BE2C (cell line): ENCODE measurements around the gene GDF9. TPM values are rescaled to one million over a fixed set of nuclear protein-coding genes. Genes with fewer than 3 reads are reported as not detected.

Experiments used
- DNase-seq: peaks from one replicate; pipeline ENCODE4 v3.0.0-alpha.2; 2020
- H3K27me3 ChIP-seq: fragments of 250-450 bp; sonication (Bioruptor Pico); 2 replicates; pipeline ENCODE4 v1.5.1; 2020; ENCODE audit warnings: mild to moderate bottlenecking
- H3K36me3 ChIP-seq: fragments of 250-450 bp; sonication (Bioruptor Pico); 2 replicates; pipeline ENCODE4 v1.5.1; 2020; ENCODE audit warnings: mild to moderate bottlenecking
- H3K4me1 ChIP-seq: fragments of 250-450 bp; sonication (Bioruptor Pico); 2 replicates; pipeline ENCODE4 v1.5.1; 2020
- H3K4me3 ChIP-seq: 2 replicates; pipeline ENCODE4 v1.5.1; 2011; ENCODE audit warnings: low read depth, low read length
- H3K9me3 ChIP-seq: fragments of 250-450 bp; sonication (Bioruptor Pico); 2 replicates; pipeline ENCODE4 v1.5.1; 2020
- polyA plus RNA-seq: library from polyadenylated mRNA; unstranded; fragments of >200 nt; gene quantifications from one replicate; pipeline ENCODE4 v1.2.1, GENCODE V29; 2012; ENCODE audit warnings: low read depth, missing spikeins; ENCODE audit not compliant: insufficient read length, insufficient read depth
- TF ChIP-seq, protein P1 (sequence below): IDR thresholded peaks from 2 replicates; pipeline ENCODE4 v1.5.1; 2012; ENCODE audit warnings: mild to moderate bottlenecking, low read depth, low read length

Gene GDF9, protein sequence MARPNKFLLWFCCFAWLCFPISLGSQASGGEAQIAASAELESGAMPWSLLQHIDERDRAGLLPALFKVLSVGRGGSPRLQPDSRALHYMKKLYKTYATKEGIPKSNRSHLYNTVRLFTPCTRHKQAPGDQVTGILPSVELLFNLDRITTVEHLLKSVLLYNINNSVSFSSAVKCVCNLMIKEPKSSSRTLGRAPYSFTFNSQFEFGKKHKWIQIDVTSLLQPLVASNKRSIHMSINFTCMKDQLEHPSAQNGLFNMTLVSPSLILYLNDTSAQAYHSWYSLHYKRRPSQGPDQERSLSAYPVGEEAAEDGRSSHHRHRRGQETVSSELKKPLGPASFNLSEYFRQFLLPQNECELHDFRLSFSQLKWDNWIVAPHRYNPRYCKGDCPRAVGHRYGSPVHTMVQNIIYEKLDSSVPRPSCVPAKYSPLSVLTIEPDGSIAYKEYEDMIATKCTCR
- 3.0 TPM for polyA plus RNA-seq

DNA sequence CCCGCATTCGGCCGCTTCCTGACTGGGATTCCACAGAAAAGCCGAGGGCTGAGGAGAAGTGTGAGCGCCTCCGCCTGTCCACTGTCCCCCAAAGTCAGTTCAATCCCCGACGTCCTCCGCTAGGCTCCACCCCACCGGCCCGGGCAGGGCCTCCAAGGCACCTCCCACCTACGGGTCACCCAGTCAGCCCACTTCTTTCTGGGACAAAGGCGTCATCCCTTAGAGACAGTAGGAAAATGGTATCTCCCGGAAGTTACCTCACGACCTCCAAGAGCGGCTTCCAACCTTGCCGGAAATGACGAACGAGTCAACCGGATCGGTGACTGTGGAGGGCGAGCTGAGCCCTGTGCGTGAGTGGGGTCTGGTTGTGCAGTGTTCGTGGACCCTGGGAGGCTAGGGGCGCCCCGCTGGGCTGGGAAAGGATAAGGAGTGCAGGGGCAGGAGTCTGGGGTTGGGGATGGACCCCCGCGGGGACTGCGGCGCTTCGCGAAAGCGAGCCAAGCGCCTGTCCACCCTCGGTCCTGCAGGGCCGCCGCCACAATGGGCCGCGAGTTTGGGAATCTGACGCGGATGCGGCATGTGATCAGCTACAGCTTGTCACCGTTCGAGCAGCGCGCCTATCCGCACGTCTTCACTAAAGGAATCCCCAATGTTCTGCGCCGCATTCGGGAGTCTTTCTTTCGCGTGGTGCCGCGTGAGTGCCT is at the start of gene GDF9, which contains the start of gene UQCRQ:
GDF9 (minus strand) TSS at position 128 of the 704 bp plus-strand sequence. CDS start 1,936 bp downstream, outside the sequence.
UQCRQ (plus strand) TSS at position 301 of the 704 bp plus-strand sequence; CDS start at position 541, 240 bp downstream.
- TF ChIP-seq, protein P1, sequence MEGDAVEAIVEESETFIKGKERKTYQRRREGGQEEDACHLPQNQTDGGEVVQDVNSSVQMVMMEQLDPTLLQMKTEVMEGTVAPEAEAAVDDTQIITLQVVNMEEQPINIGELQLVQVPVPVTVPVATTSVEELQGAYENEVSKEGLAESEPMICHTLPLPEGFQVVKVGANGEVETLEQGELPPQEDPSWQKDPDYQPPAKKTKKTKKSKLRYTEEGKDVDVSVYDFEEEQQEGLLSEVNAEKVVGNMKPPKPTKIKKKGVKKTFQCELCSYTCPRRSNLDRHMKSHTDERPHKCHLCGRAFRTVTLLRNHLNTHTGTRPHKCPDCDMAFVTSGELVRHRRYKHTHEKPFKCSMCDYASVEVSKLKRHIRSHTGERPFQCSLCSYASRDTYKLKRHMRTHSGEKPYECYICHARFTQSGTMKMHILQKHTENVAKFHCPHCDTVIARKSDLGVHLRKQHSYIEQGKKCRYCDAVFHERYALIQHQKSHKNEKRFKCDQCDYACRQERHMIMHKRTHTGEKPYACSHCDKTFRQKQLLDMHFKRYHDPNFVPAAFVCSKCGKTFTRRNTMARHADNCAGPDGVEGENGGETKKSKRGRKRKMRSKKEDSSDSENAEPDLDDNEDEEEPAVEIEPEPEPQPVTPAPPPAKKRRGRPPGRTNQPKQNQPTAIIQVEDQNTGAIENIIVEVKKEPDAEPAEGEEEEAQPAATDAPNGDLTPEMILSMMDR = peak; percentile 31; the same call in 1 of the 2 replicates
- DNase-seq = peak; percentile 96

DNA sequence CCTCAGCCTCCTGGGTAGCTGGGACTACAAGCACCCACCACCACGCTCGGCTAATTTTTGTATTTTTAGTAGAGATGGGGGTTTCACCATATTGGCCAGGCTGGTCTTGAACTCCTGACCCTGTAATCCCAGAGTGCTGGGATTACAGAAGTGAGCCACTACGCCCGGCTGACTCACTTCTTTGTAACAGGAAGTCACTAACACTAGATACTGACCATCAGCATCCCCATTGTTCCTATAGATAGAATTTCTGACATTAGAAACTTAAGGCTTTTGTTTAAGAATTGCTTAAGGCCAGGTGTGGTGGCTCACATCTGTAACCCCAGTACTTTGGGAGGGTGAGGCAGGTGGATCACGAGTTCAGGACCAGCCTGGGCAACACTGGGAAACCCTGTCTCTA is 49.4 kb upstream of the GDF9 start:
- Histone ChIP-seq H3K36me3 (peaks cover 13% of the 10 kb centered on the region), H3K9me3 (no peaks in the 10 kb centered on the region), H3K27me3 (no peaks in the 10 kb centered on the region), H3K4me3 (no peak overlapping the region), H3K4me1 (no peaks in the 10 kb centered on the region)
- DNase-seq = no peak
- TF ChIP-seq, protein P1 = no peak

More for the DNA sequence above, at the start of gene GDF9, which contains the start of gene UQCRQ:
- Histone ChIP-seq H3K9me3 (no peaks in the 10 kb centered on the region), H3K4me1 (peaks cover 3% of the 10 kb centered on the region; the same call in 1 of the 2 replicates), H3K27me3 (no peaks in the 10 kb centered on the region), H3K4me3 (peak within 1 kb of the TSS; percentile 91), H3K36me3 (peaks cover 40% of the 10 kb centered on the region)

DNA sequence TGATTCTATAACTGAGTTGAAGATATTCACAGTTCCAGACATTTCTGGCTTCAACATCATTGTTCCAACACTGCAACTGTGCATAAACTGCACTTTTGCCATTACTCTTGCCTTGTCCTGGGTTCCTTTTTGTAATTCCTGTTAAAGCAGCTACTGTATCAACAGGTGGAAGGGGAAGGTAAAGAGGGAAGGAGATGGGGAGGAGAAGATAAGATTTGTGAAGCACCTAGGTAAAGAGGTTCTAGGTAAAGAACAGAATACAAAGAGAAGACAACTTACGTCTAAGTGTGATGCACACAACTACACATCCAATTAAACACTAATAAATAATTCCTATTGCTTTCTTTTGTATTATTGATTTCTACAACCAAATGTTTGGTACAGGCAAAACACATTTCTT is 43.4 kb upstream of the GDF9 start:
- Histone ChIP-seq H3K4me3 (no peak overlapping the region), H3K36me3 (peaks cover 19% of the 10 kb centered on the region), H3K9me3 (no peaks in the 10 kb centered on the region), H3K27me3 (no peaks in the 10 kb centered on the region), H3K4me1 (no peaks in the 10 kb centered on the region)
- TF ChIP-seq, protein P1 = no peak
- DNase-seq = no peak

DNA sequence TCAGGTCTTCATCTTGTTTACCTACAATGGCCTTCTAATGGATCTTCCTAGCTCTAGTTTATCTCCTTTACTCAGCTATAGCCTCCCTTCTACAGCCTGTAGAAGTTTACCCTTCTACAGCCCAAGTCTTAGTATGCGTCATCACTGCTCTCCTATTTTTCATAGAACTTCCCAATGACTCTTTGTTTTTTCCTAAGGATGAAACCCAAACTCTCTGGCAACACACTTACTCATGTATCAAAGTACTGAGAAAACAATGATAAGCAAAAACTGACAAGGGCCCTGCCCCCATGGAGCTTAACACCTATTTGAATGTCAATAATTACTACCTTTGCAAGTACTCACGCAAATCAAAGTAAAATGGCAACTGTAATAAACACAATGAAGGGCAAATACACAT is 40.9 kb upstream of the GDF9 start:
- Histone ChIP-seq H3K27me3 (no peaks in the 10 kb centered on the region), H3K9me3 (no peaks in the 10 kb centered on the region), H3K4me3 (no peak overlapping the region), H3K36me3 (peaks cover 9% of the 10 kb centered on the region), H3K4me1 (no peaks in the 10 kb centered on the region)
- DNase-seq = no peak
- TF ChIP-seq, protein P1 = no peak

DNA sequence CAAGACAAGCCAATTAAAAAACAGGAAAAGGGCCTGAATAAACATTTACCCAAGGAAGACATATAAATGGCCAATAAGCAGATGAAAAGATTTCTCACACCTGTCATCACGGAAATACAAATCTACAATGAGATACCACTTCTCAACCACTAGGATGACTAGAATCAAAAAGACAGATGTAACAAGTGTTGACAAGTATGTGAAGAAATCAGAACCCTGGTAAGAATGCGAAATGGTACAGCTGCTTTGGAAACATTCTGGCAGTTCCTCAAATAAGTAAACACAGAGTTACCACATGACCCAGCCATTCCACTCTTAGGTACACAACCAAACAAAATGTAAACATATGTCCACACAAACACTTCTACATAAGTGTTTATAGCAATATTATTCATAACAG is 39.7 kb upstream of the GDF9 start:
- Histone ChIP-seq H3K4me1 (no peaks in the 10 kb centered on the region), H3K36me3 (peaks cover 8% of the 10 kb centered on the region)
- DNase-seq = no peak

More for the DNA sequence above, 39.7 kb upstream of the GDF9 start:
- no peaks in the 10 kb centered on the region for H3K9me3 ChIP-seq
- no peak overlapping the region for H3K4me3 ChIP-seq
- TF ChIP-seq, protein P1 = no peak
- no peaks in the 10 kb centered on the region for H3K27me3 ChIP-seq
